SKM-1 (cell line): Measurements from ENCODE around the gene NDC80.
"Not testable (repeated sequence)": the region's sequence is repeated elsewhere in the genome, so short reads cannot be mapped to it uniquely, and the experiment has no call there.

Experiments
- DNase-seq: peaks from one replicate; lab custom pipeline; 2025; ENCODE audit not compliant: unreplicated experiment; lab: John Stamatoyannopoulos, UW

NDC80 gene

DNA sequence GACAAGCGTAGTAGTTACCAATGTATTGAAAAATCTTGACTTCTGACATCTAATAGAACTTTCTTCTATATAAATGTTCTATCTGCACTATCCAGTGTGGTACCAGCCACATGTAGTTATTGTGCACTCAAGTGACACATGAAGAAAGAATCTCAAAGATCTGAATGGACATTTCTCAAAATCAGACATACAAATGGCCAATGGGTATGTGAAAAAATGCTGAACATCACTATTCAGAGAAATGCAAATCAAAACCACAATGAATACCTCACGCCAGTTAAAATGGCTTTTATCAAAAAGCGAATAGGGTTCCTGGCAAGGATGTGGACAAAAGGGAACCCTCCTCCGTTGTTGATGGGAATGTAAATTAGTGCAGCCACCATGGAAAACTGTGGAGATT lies 46.7 kb downstream of the NDC80 start:
- DNase-seq = no peak

DNA sequence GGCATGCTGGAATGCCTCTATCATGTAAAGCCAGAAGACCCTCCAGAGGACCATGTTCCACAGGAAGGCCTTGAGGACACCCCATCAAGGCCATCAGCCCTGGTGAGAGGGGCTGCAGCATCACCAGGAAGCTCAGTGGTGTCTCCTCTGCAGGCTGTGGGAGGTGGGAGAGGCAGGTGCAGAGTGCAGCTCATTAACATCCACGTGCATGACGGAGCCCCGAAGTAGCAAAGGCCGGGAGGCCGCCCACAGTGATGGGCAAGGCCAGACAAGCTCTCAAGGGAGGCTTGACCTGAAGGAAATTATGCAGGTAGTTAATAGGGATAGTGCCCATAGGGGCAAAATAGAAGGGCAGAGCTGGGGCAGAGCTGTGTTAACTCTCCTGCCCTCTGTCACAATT lies 53.9 kb downstream of the NDC80 start:
- DNase-seq = no peak

- DNase-seq = no peak
Observed at GRCh38 chr18:2627821-2628276, 56.5 kb downstream of the NDC80 start.

- no peak for DNase-seq
Observed at GRCh38 chr18:2629003-2629402, 57.6 kb downstream of the NDC80 start.

DNA sequence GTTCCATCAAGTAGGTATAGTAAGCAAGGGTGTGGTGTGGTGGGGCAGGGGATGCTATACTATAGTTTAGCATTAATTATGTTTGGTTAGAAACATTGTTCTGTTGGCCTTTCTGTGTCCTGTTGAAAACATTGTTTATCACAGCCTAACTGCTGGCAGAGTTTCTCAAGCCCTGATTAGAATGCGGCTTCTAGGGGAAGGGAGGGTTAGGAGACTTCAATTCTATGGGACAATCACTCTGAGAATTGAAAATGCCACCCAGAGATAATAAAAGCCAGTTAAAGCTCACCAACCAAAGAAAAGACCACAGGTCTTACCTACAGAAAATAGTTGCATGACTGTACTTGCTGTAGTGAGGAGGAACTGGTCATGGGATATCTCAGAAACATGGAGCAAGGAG lies 64.2 kb downstream of the NDC80 start:
- DNase-seq = no peak

DNA sequence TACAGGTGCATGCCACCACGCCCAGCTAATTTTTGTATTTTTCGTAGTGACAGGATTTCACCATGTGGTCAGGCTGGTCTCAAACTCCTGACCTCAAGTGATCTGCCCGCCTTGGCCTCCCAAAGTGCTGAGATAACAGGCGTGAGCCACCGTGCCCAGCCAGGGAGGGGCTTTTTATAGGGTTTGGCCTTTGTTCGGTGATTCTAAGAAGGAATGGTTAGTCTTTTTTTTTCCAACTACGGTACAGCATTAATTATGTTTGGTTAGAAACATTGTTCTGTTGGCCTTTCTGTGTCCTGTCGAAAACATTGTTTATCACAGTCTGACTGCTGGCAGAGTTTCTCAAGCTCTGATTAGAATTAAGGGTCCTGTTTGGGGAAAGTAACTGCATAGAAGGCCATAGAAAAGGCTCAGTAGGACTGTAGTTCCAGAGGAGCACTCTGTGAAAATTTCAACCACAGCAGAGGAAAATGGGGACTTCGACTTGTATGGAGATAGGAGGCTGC lies 64.8 kb downstream of the NDC80 start:
- DNase-seq = no peak

- DNase-seq = no peak
Observed at GRCh38 chr18:2641638-2642037, 70.3 kb downstream of the NDC80 start.

GRCh38 chr18:2642771-2643170 lies 71.4 kb downstream of the NDC80 start:
- DNase-seq = no peak

- no peak for DNase-seq
Observed at GRCh38 chr18:2644535-2644934, 73.2 kb downstream of the NDC80 start.

DNA sequence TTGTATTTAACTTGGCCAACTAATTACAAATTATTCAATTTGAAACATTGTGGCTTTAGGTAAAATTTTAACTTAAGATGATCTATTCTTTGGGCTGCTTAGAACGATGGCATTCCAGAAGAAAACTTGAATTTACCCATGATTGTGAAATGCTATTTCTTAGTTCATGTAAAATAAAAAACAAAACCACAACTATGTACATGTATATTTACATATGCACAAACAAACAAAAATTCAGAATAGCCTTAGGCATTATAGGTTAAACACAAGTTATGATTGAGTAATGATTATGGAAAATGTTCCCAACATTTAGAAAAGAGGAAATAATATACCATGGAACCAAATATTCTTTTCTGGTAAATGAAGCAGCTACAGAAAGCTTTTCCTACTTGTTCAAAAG lies 80.6 kb downstream of the NDC80 start:
- DNase-seq = no peak

- DNase-seq = peak; percentile 40
Observed at GRCh38 chr18:2653467-2653866, 82.1 kb downstream of the NDC80 start.

DNA sequence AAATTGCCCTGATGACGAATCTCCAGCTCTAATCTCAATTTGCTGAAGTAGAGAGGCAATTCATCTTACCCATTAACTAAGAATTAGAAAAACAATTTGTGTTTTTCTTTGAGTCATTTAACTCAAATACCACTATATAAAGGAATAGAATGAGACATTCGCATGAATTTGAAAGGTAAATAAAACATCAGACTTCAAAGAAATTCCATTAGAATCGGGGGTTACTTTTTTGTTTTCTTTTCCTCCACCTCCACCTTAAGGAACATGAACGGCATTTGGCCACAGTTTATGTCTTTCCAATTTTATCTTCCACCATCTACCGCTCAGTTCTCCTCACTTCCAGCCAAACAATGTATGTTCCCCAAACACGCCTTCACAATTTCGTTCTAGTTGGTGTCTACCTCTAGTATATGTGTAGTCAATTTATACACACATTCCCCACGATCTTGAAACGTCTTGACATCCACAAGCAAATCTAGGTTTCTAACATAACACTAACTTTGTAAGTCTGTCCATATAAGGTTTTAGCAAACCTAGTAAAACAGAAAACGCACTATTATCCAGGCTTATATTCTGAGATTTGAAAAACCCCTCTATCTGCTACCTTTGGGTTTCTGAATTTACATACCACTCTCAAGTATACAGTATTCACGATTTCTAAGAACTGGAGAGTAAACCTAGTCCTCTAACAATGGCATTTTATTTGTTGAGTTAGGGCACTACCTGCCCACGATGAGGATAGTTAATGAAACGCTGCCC lies 83.0 kb downstream of the NDC80 start:
- no peak for DNase-seq

DNA sequence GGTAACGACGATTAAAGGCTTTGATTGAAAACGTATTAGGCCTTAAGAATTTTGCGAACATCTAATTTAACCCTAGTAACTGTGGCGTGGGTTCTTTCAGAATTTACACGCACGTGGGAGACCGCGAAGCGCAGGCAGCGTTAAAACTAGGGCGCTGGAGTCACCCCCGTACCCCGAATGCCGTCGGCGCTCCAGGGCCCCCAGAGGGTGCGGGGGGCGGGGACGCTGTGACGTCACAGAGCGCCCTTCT lies 83.5 kb downstream of the NDC80 start:
- no peak for DNase-seq

DNA sequence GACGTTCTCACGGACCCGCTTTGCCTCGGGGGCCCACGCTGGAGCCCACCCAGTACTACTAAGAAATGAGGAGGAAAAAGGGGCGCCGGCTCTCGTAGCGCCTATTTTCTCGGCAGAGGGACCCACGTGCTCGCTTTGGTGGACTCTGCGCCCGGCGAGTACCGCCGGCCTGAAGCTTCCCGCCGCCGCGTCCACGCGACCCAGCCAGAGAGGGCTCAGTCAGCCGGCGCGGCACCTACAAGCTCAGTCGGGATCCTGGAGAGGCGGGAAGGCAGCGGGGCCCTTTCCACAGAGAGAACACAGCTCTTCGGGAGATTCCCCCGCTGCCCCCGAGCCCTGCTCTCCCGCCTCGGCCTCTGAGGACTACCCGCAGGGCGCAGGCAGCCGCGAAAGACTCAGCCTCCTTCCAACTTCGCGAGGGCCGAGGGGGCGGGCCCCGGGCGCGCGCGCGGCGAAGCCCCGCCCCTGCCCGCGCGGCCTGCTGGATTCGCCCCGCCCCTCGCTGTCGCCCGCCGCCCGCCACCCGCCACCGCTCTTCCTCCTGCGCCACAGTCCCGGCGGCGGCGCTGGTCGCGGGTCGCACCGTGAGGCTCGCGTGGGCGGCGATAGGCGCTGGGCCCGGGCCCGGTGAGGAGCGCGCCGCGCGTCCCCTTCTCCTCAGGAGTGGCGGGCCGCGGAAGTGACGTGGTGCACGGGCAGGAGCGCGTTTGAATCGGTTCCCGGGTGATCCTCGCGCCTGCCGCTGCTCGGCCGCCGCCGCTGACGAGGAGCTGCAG lies 84.0 kb downstream of the NDC80 start, which contains the start of gene SMCHD1:
TSS of gene SMCHD1 (plus strand) at position 549 of the 776 bp plus-strand sequence. CDS start 350 bp downstream, outside the sequence.
- peak; percentile 66 for DNase-seq

- no peak for DNase-seq
Observed at GRCh38 chr18:2655954-2656236, 84.5 kb downstream of the NDC80 start.

- no peak for DNase-seq
Observed at GRCh38 chr18:2656237-2656980, 85.1 kb downstream of the NDC80 start.

- DNase-seq = no peak
Observed at GRCh38 chr18:2656981-2657512, 85.7 kb downstream of the NDC80 start.

DNA sequence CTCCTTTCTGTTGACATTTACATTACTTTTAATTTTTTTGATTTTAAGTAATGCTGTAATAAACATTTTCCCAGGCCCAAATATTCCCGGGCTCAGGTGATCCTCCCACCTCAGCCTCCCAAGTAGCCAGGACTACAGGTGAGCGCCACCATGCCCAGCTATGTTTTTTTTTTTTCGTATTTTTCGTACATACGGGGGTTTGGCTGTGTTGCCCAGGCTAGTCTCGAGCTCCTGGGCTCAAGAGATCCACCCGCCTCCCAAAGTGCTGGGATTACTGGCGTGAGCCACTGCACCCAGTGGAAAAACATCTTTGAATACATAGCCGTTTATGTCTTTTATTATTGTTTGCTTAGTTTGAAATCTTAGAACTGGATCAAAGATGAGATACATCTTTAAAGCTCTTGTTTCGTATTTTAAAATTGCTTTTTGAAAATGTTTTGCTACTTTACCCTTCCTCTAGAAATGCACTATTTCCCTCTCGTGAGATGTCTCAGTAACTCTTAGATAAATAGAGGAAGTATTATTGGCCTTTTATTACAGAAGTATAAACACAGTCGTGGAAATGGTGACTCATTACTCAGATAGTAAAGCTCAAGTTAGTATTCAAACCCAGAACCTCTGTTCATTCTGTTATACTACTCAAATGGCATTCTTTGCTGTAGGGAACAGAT lies 86.6 kb downstream of the NDC80 start:
- peak; percentile 88 for DNase-seq

GRCh38 chr18:2660849-2661248 lies 89.5 kb downstream of the NDC80 start:
- DNase-seq = not testable (repeated sequence)

DNA sequence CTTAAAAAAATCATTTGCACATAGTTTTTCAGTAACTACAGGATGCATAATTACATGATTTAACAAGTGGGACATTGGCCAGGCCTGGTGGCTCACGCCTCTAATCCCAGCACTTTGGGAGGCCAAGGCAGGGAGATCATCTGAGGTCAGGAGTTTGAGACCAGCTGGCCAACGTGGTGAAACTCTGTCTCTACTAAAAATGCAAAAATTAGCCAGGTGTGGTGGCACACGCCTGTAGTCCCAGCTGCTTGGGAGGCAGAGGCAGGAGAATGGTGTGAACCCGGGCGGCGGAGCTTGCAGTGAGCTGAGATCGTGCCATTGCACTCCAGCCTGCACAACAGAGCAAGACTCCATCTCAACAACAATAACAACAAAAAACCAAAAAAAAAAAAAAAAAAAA lies 90.9 kb downstream of the NDC80 start:
- not testable (repeated sequence) for DNase-seq

DNA sequence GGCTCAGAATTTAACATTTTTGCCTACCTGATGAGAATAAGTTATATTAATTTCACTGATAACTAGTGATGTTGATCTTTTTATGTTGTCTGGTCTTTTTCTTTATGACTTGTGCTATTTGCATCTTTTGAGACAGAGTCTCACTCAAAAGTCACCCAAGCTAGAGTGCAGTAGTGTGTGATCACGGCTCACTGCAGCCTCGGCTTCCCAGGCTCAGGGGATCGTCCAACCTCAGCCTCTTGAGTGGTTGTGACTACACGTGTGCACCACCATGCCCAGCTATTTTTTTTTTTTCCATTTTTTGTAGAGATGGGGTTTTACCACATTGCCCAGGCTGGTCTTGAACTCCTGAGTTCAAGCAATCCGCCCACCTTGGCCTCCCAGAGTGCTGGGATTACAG lies 91.6 kb downstream of the NDC80 start:
- DNase-seq = no peak
